Retinal pigment epithelial cell (primary cell): ENCODE measurements around the gene TNS3.
A peak's percentile ranks its signal among the peaks of the same experiment; 100 is the strongest.

Source experiments
- DNase-seq: peaks from one replicate; pipeline ENCODE4 v3.0.0-alpha.2; 2010; ENCODE audit warnings: low read depth
- H3K4me3 ChIP-seq: 2 replicates; pipeline ENCODE4 v1.5.1; 2011; ENCODE audit warnings: mild to moderate bottlenecking, low read length, control low read depth, moderate library complexity
- TF ChIP-seq, protein P1 (sequence below): conservative IDR thresholded peaks from 2 replicates; pipeline ENCODE4 v1.5.1; 2011; ENCODE audit warnings: low read depth, low read length, control low read depth, inconsistent platforms

TNS3 gene

GRCh38 chr7:47293884-47294555 is 287.9 kb downstream of the TNS3 start:
- H3K4me3 ChIP-seq = no peak overlapping the region
- TF ChIP-seq, protein P1, sequence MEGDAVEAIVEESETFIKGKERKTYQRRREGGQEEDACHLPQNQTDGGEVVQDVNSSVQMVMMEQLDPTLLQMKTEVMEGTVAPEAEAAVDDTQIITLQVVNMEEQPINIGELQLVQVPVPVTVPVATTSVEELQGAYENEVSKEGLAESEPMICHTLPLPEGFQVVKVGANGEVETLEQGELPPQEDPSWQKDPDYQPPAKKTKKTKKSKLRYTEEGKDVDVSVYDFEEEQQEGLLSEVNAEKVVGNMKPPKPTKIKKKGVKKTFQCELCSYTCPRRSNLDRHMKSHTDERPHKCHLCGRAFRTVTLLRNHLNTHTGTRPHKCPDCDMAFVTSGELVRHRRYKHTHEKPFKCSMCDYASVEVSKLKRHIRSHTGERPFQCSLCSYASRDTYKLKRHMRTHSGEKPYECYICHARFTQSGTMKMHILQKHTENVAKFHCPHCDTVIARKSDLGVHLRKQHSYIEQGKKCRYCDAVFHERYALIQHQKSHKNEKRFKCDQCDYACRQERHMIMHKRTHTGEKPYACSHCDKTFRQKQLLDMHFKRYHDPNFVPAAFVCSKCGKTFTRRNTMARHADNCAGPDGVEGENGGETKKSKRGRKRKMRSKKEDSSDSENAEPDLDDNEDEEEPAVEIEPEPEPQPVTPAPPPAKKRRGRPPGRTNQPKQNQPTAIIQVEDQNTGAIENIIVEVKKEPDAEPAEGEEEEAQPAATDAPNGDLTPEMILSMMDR = no peak
- DNase-seq = no peak

- no peak for DNase-seq
- no peak overlapping the region for H3K4me3 ChIP-seq
- TF ChIP-seq, protein P1 = no peak
Observed at GRCh38 chr7:47292832-47293309, 289.0 kb downstream of the TNS3 start.

GRCh38 chr7:47291461-47292081 is 290.3 kb downstream of the TNS3 start:
- DNase-seq = peak; percentile 79
- H3K4me3 ChIP-seq = no peak overlapping the region
- TF ChIP-seq, protein P1 = no peak

DNA sequence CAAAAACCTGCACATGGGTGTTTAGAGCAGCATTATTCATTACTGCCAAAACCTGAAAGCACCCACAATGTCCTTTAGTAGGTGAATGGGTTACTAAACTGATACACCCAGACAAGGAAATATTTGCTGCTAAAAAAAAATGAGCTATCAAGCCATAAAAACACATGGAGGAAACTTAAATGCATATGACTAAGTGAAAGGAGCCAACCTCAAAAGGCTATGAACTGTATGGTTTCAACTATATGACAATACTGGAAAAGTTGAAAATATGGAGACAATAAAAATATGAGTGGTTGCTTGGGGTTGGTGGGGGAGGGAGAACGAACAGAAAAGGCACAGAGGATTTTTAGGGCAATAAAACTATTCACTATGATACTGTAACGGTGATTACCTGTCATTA is 291.0 kb downstream of the TNS3 start:
- TF ChIP-seq, protein P1 = no peak
- no peak overlapping the region for H3K4me3 ChIP-seq
- no peak for DNase-seq

DNA sequence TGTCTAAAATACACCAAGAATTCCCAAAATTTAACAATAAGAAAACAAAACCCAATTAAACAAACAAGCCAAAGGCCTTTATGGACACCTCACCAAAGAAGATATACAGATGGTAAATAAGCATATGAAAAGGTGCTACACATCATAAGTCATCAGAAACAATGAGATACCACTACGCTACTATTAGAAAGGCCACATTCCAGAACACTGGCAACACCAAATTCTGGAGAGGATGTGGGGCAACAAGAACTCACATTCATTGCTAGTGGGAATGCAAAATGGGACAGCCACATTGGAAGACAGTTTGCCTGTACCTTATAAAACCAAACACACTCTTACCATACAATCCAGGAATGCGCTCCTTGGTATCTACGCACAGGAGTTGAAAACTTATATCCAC is 291.4 kb downstream of the TNS3 start:
- no peak for DNase-seq
- TF ChIP-seq, protein P1 = no peak
- no peak overlapping the region for H3K4me3 ChIP-seq

DNA sequence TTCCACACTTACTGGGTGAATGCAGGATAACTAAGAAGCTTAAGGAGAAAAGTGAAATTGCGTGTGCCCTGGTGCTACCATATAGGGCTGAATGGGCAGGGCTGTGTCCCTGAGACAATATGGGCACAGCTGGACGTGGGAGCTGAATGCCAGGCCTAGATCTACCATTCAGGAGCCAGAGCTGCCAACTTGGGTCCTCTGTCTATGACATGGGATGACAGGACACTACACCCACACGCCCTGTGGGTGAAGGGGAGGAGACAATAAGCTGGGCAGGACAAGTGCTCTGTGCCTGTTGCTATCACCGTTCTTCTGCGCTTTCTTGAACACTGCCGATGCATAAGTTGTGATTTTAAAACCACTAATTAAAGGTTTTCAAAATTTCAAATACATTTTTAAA is 293.9 kb downstream of the TNS3 start:
- DNase-seq = no peak
- TF ChIP-seq, protein P1 = no peak
- H3K4me3 ChIP-seq = no peak overlapping the region
